SKM-1 (cell line): ENCODE data around the gene MZT1.

Source experiments
- DNase-seq: peaks from one replicate; lab custom pipeline; 2025; ENCODE audit not compliant: unreplicated experiment; lab: John Stamatoyannopoulos, UW

MZT1 gene

GRCh38 chr13:72686766-72687165, 40.7 kb downstream of the MZT1 start:
- no peak for DNase-seq

- DNase-seq, result no peak
These were observed 47.1 kb downstream of the MZT1 start for GRCh38 chr13:72680353-72680752.

GRCh38 chr13:72678312-72678711, 49.1 kb downstream of the MZT1 start:
- no peak for DNase-seq

DNA sequence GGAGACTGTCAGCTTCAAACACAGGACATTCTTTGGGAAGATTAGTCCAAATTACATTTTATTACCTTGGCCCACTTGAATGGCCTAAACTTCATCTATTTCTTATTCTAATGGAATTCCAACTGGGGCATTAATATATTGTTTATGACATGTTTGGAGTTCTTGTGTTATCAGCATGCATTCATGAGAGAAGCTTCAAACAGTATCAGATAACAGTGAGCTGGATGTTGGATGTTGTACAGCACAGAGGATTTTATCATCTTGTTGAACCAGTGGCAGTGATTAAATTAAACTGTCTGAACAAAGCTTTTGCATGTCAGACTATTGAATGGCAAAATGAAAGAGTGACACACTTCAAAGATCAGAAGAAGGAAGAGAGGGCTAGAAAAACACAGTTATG, 50.0 kb downstream of the MZT1 start:
- no peak for DNase-seq

DNA sequence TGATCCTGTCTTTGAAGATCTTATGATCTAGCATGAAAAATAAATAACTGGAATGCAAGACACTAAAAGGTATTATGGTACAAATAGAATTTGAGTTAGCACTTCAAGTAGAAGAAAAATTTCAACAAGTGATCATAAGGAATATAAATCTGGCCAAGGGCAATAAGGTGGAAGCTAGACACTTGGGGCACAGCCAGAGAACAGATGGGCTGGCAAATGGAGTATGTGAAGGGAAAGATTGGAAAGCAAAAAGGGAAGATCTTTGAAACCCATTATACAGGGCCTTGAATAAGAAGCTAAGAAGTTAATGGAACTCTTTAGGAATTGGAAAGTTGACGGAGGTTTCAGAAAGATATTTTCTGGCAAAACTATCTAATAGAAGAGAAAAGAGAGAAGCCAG, 61.0 kb downstream of the MZT1 start:
- DNase-seq, result no peak

DNA sequence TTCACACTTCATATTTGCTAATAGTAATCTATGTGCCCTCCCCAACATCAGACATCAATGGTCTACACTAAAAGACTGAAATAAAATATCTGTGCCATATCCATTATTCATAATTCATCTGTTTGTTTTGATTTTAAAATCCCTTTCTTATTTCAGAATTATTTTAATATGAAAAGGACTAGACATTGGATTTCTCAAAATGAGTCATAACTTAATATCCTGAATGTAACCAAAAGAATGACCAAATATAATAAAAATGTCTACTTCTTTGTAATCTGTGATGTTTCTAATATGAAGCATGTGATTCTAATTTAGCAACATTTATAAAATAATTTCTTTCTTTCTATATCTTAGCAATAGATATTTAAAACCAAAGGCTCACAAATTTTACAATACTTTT, 64.9 kb downstream of the MZT1 start:
- DNase-seq, result no peak
